ENCODE data around the gene TEX264. TPM values are rescaled to one million over a fixed set of nuclear protein-coding genes. Genes with fewer than 3 reads are reported as not detected.
"Not testable (repeated sequence)": the region's sequence is repeated elsewhere in the genome, so short reads cannot be mapped to it uniquely, and the experiment has no call there.

The TEX264 gene
- total and polyA plus RNA-seq, 7 donors = 16.8 to 71.5 (median 29.6) TPM

- no peak overlapping the region for H3K4me3 ChIP-seq
- no peaks in the 10 kb centered on the region for H3K9me3 ChIP-seq
- DNase-seq (no peak), ATAC-seq (no peak)
- H3K27ac ChIP-seq = no peak overlapping the region
- TF ChIP-seq CTCF (IDR thresholded peaks at IDR 0.05) = no peak
- H3K27me3 ChIP-seq (ENCODE audit: insufficient read depth in 3 of 3, low read length in 2 of 3) = no peaks in the 10 kb centered on the region
- H3K4me1 ChIP-seq = no peaks in the 10 kb centered on the region
- H3K36me3 ChIP-seq (ENCODE audit: insufficient read depth in 1 of 2, low read depth in 1 of 2) = peaks cover 17 to 97% of the 10 kb centered on the region in 2 donors
- 95 to 98% (median 97%) methylated on average over 14 of the region's 14 CpGs for WGBS, 3 donors
- intact Hi-C loops (cut with DNase I) = loop anchor here in 1 of 2 donors (10.0 kb wide), 1 partner anchor 133 kb away; the partner anchor contains the start of gene DCAF1
These were observed 33.7 kb upstream of the TEX264 start for GRCh38 chr3:51637144-51637940.

- H3K9me3 ChIP-seq = no peaks in the 10 kb centered on the region
- intact Hi-C loops (cut with DNase I) = loop anchor here in 1 of 2 donors (10.0 kb wide), 1 partner anchor 133 kb away; the partner anchor contains the start of gene DCAF1
- H3K27ac ChIP-seq = no peak overlapping the region
- H3K4me3 ChIP-seq = no peak overlapping the region
- H3K4me1 ChIP-seq = no peaks in the 10 kb centered on the region
- peaks cover 17 to 99% of the 10 kb centered on the region in 2 donors for H3K36me3 ChIP-seq (ENCODE audit: insufficient read depth in 1 of 2, low read depth in 1 of 2)
- ATAC-seq = peak in 3 of 4 donors; percentile 30 to 72 (median 33)
- DNase-seq = no peak
- peak; percentile 45 for TF ChIP-seq CTCF (IDR thresholded peaks at IDR 0.05)
- 74 to 78% (median 78%) methylated on average over 6 of the region's 6 CpGs for WGBS, 3 donors
- no peaks in the 10 kb centered on the region for H3K27me3 ChIP-seq (ENCODE audit: insufficient read depth in 3 of 3, low read length in 2 of 3)
These were observed 33.0 kb upstream of the TEX264 start for GRCh38 chr3:51637941-51638471.

GRCh38 chr3:51642462-51642861 lies 28.6 kb upstream of the TEX264 start:
- intact Hi-C loops (cut with DNase I) = loop anchor here in 1 of 2 donors (10.0 kb wide), 2 partner anchors 218 to 1512 kb away; no protein-coding TSS in a partner anchor
- H3K27me3 ChIP-seq (ENCODE audit: insufficient read depth in 3 of 3, low read length in 2 of 3) = no peaks in the 10 kb centered on the region
- DNase-seq = no peak
- no peaks in the 10 kb centered on the region for H3K4me1 ChIP-seq
- no peak for ATAC-seq
- H3K36me3 ChIP-seq (ENCODE audit: insufficient read depth in 1 of 2, low read depth in 1 of 2) = peaks cover 41 to 99% of the 10 kb centered on the region in 2 donors
- no peak overlapping the region for H3K27ac ChIP-seq
- H3K9me3 ChIP-seq = no peaks in the 10 kb centered on the region
- no peak for TF ChIP-seq CTCF (IDR thresholded peaks at IDR 0.05)
- H3K4me3 ChIP-seq = no peak overlapping the region
- WGBS, 3 donors = 26 to 32% (median 28%) methylated on average over 2 of the region's 2 CpGs

- WGBS, 3 donors = 95 to 96% (median 95%) methylated on average over 9 of the region's 9 CpGs
- no peaks in the 10 kb centered on the region for H3K4me1 ChIP-seq
- no peak for ATAC-seq
- no peak overlapping the region for H3K4me3 ChIP-seq
- DNase-seq = no peak
- no peak for TF ChIP-seq CTCF (IDR thresholded peaks at IDR 0.05)
- H3K27ac ChIP-seq = no peak overlapping the region
- peaks cover 29 to 94% of the 10 kb centered on the region in 2 donors for H3K36me3 ChIP-seq (ENCODE audit: insufficient read depth in 1 of 2, low read depth in 1 of 2)
- no peaks in the 10 kb centered on the region for H3K27me3 ChIP-seq (ENCODE audit: insufficient read depth in 3 of 3, low read length in 2 of 3)
- intact Hi-C loops (cut with DNase I) = loop anchor here in 1 of 2 donors (10.0 kb wide), 2 partner anchors 221 to 1509 kb away; no protein-coding TSS in a partner anchor
- H3K9me3 ChIP-seq = no peaks in the 10 kb centered on the region
These were observed 25.0 kb upstream of the TEX264 start for GRCh38 chr3:51646091-51646490.

- WGBS, 3 donors = 88 to 94% (median 91%) methylated on average over 2 of the region's 2 CpGs
- H3K27me3 ChIP-seq (ENCODE audit: insufficient read depth in 3 of 3, low read length in 2 of 3); H3K4me3 ChIP-seq; H3K9me3 ChIP-seq; intact Hi-C loops (cut with DNase I); DNase-seq; H3K4me1 ChIP-seq; ATAC-seq; H3K27ac ChIP-seq: not testable (repeated sequence)
- H3K36me3 ChIP-seq (ENCODE audit: insufficient read depth in 1 of 2, low read depth in 1 of 2) = peaks cover 0 to 58% of the 10 kb centered on the region in 2 donors
These were observed 18.9 kb upstream of the TEX264 start for GRCh38 chr3:51652103-51652502.

GRCh38 chr3:51653409-51653808 lies 17.6 kb upstream of the TEX264 start:
- H3K4me3 ChIP-seq; H3K9me3 ChIP-seq; H3K4me1 ChIP-seq; DNase-seq; H3K27me3 ChIP-seq (ENCODE audit: insufficient read depth in 3 of 3, low read length in 2 of 3); intact Hi-C loops (cut with DNase I); ATAC-seq; H3K27ac ChIP-seq: not testable (repeated sequence)
- whole genome bisulfite sequencing, 3 donors = 80 to 100% (median 100%) methylated on average over 1 of the region's 2 CpGs
- peaks cover 4 to 58% of the 10 kb centered on the region in 2 donors for H3K36me3 ChIP-seq (ENCODE audit: insufficient read depth in 1 of 2, low read depth in 1 of 2)
